HG03135 (cell line): ENCODE data around the gene GPR4.
"Not testable (repeated sequence)": the region's sequence is repeated elsewhere in the genome, so short reads cannot be mapped to it uniquely, and the experiment has no call there.

Experiments
- ATAC-seq: cut with Tn5 transposase; IDR thresholded peaks from one replicate; pipeline ENCODE4 v1.9.1; 2021; ENCODE audit warnings: mild to moderate bottlenecking, moderate library complexity; ENCODE audit not compliant: unreplicated experiment

Gene GPR4

DNA sequence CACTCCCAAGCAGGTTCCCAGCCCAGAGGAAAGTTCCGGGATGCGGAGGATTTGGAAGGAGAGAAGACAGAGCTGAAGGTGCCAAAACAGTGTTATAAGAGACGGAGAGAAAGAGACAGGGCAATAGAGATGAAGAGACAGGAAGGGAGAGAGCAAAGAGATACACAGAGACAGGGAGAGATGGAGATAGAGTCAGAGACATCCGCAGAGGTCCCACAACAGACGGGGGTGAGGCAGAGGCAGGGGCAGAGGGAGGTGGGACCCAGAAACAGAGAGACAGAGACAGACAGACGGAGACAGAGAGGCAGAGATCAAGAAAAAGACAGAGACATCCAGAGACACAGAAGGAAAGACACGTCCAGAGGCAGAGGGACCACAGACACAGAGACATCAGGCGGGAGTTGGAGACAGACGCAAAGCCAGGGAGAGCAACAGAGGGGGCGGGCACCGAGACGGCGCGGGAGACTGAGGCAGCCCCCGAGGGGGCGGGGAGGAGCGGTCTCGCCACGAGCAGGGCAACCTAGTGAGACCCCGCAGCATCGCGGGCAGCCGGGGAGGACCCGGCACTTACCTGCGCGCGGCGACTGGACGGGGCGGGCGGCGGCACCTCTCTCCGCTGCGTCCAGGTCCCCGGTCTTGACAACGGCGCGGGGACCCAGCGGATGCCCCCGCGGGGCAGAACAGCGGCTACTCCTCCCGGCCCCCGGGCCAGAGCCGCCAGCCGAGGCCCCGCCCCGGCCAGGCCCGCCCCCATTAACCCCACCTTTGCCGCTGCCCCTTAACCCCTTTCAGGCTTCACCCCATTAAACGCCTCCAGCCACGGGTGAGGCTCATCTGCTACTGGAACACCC, at the start of gene GPR4:
Gene GPR4, minus strand, starts transcription at position 689 of the 851 bp plus-strand sequence. CDS start 10,346 bp downstream, outside the sequence.
- no peak for ATAC-seq

- no peak for ATAC-seq
Measured at GRCh38 chr19:45650722-45651121, 48.7 kb upstream of the GPR4 start.

- ATAC-seq: no peak
Measured at GRCh38 chr19:45646345-45646698, 44.3 kb upstream of the GPR4 start.

DNA sequence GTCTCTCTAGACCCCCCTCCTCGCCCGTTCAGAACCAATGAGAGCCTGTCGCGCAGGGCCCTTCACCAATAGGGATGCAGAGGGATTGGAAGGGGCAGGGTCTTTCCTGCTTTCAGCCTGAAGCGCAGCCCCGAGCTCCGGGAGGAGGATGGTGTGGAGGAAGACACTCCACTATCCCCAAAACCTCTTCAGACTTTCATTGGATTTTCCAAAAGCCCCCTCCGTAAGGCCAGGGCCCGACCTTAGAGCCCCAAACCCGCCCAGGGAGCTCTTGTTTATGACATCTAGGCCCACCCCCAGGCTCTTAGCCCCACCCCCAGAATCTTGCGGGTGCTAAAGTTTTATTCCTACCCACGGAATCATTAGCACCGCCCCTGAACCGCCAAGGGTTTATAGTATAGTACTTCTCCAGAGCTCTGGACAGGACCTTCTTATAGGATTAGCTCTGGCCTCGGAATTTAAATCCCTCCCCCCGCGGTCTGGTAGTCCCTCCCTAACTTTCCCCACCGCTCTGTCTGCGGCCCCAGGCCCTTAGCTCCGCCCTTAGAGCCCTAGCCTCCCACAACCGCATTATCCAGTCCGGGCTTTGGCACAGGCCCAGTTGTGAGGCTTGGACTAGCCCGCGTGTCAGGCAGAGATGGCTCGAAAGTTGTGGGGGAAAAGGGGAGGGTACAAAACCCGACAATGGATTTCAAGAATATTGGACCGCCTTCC, 43.8 kb upstream of the GPR4 start:
- ATAC-seq: no peak

GRCh38 chr19:45645068-45645630, 43.1 kb upstream of the GPR4 start:
- no peak for ATAC-seq

- no peak for ATAC-seq
Measured at GRCh38 chr19:45643927-45644771, 42.1 kb upstream of the GPR4 start.

DNA sequence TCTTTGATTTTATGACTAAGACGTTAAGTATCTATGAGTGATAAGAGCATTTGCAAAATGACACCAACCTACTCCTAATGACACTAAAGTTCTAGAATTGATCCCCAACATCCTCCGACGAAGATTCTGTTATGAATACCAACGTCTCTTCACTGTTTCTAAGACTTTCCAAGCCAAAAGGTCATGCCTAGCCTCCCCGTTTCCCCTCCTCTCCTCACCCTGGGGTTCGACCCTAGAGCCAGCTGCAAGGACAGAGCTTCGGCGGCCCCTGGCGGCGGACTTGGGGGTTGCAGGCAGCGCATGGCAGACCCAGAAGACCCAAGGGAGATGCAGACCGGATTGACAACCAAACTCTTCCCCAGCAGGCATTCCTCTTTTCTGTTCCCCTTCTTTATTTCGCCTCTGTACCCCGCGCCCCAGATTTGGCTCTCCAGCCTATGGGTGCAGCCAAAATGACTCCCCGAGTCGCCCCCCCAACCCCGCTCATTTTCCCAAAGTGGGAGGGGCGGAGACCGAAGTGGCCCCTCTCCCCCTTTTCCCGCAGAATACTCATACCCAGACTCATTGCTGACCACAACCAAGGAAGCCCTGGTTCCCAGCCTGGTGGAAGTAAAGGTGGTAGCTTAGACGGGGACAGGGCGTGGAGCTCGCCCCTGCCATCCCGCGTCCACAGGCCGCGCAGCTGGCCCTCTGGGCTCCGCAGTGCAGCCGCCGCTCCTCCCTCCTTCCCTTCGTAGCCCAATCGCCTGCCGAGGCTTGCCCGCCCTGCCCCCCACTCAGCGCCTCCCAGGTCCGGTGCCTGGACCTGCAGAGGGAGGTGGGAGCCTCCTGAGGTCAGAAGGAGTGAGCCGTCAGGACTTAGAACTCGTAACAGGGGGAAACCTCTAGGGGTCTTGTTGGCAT, 41.3 kb upstream of the GPR4 start:
- peak; percentile 34 for ATAC-seq

- peak; percentile 27 for ATAC-seq
Measured at GRCh38 chr19:45641274-45642105, 39.5 kb upstream of the GPR4 start.

- no peak for ATAC-seq
Measured at GRCh38 chr19:45640849-45641273, 38.8 kb upstream of the GPR4 start.

DNA sequence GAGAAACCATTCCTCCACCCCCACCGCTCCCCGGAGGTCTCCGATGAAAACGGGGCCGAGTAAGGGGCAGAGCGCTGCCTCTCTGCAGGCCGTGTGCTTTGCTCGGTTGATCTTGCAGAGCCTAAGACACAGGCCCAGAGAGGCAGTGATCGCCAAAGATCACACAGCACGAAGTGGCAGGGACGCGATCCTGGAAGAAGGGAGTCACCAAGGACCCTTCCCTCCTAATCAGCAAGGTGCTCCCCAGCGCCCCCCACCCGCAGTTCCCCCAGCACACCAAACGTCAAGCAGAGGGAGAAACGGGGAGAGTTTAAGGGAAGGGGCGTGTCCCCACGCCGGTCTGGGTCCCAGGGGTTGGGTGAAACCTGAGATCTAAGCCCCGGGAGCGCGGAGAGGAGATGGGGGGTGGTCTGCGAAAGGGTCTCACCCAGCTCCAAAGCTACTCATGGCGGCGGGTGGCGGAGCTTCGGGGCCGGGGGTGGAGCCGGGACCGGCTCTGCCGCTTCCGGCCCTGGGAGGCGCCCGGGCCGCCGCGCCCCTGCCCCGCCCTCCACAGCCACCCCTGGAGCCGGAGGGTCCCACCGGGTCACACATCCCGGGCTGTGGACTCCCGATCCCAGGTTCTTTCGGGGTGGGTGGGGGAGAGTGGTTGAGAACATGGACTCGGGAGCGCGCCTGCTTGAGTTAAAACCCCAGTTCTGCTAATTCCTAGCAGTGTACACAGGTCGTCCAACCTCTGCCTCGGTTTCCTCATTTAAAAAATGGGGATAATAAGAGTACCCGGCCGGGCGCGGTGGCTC, 37.1 kb upstream of the GPR4 start, which contains the start of gene EML2:
Gene EML2, minus strand, starts transcription at position 468 of the 800 bp plus-strand sequence. Its CDS starts 21 bp downstream, at position 447.
- ATAC-seq: no peak

DNA sequence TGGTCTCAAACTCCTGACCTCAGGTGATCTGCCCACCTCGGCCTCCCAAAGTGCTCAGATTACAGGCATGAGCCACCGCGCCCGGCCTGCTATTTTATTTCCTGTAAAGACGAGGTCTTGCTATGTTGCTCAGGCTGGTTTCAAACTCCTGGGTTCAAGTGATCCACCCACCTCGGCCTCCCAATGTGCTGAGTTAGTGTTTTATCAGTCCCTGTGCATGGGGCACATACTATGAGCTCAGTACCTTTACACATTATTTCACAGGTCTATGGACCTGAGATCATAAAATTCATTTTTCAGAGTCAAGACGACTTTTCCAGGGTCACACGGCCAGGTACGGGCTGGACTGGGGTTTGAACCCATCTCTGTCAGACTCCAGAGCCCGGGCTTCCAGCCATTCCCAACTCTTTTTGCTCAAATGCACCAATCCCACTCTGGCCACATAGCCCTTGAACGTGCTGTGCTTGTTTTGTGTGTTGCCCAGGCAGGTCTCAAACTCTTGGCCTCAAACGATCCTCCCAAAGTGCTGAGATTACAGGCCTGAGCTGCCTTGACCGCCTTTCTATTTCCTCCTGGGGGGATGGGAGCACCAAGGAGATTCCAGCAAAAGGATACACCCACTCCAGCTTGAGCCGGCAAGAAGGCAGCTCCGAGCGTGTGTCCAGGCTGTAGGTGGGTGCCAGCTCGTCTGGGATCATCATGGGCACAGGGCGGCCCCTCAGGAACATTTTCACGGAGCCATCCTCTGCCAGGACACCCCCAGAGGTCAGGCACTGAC, 36.1 kb upstream of the GPR4 start:
- no peak for ATAC-seq

GRCh38 chr19:45636902-45637301, 34.9 kb upstream of the GPR4 start:
- no peak for ATAC-seq

- ATAC-seq: no peak
Measured at GRCh38 chr19:45636275-45636674, 34.3 kb upstream of the GPR4 start.

- ATAC-seq: no peak
Measured at GRCh38 chr19:45632468-45633196, 30.6 kb upstream of the GPR4 start.

- no peak for ATAC-seq
Measured at GRCh38 chr19:45630463-45630862, 28.5 kb upstream of the GPR4 start.

- ATAC-seq: no peak
Measured at GRCh38 chr19:45629704-45630103, 27.7 kb upstream of the GPR4 start.

DNA sequence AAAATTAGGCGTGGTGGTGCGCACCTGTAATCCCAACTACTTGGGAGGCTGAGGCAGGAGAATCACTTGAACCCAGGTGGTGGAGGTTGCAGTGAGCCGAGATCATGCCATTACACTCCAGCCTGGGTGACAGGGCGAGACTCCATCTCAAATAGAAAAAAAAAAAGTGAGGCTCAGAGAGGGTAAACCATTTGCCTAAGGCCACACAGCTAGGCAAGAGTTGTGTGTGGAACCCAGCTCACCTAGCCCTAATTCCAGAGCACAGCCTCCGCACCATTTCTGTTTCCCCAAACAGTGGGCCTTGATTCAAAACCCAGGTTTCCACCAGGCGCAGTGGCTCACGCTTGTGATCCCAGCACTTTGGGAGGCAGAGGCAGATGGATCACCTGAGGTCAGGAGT, 26.2 kb upstream of the GPR4 start:
- ATAC-seq: not testable (repeated sequence)
